Activated T-cell treated with anti-CD3 and anti-CD28 coated beads, Interleukin-2, amount 50 U/mL, for 1 hour (primary cell): ENCODE measurements around the gene USP40.

Source experiments
- DNase-seq: peaks from one replicate; pipeline ENCODE4 v3.0.0-alpha.2; 2020

The USP40 gene

GRCh38 chr2:233471291-233472035 is 95.1 kb downstream of the USP40 start:
- DNase-seq, result peak; percentile 11

- peak; percentile 4 for DNase-seq
Measured at GRCh38 chr2:233470839-233471238, 95.7 kb downstream of the USP40 start.

- DNase-seq, result peak; percentile 10
Measured at GRCh38 chr2:233470011-233470687, 96.4 kb downstream of the USP40 start.

GRCh38 chr2:233469261-233470010 is 97.1 kb downstream of the USP40 start:
- peak; percentile 10 for DNase-seq

- peak; percentile 17 for DNase-seq
Measured at GRCh38 chr2:233468741-233469110, 97.9 kb downstream of the USP40 start.

GRCh38 chr2:233468047-233468740 is 98.4 kb downstream of the USP40 start:
- DNase-seq, result peak; percentile 14

GRCh38 chr2:233466991-233467603 is 99.5 kb downstream of the USP40 start:
- no peak for DNase-seq

- no peak for DNase-seq
Measured at GRCh38 chr2:233464531-233465240, 101.9 kb downstream of the USP40 start.

- no peak for DNase-seq
Measured at GRCh38 chr2:233464056-233464455, 102.5 kb downstream of the USP40 start.

- no peak for DNase-seq
Measured at GRCh38 chr2:233463586-233463985, 103.0 kb downstream of the USP40 start.

- DNase-seq, result no peak
Measured at GRCh38 chr2:233462826-233463470, 103.6 kb downstream of the USP40 start.

GRCh38 chr2:233462202-233462785 is 104.3 kb downstream of the USP40 start:
- DNase-seq, result no peak

- no peak for DNase-seq
Measured at GRCh38 chr2:233461481-233461891, 105.1 kb downstream of the USP40 start.

GRCh38 chr2:233460726-233461441 is 105.7 kb downstream of the USP40 start:
- no peak for DNase-seq

GRCh38 chr2:233459426-233459825 is 107.2 kb downstream of the USP40 start:
- no peak for DNase-seq

GRCh38 chr2:233458826-233459225 is 107.8 kb downstream of the USP40 start:
- DNase-seq, result no peak

- DNase-seq, result no peak
Measured at GRCh38 chr2:233458031-233458610, 108.5 kb downstream of the USP40 start.

GRCh38 chr2:233457356-233457755 is 109.2 kb downstream of the USP40 start:
- DNase-seq, result no peak

- DNase-seq, result no peak
Measured at GRCh38 chr2:233456934-233457333, 109.6 kb downstream of the USP40 start.

GRCh38 chr2:233456111-233456510 is 110.5 kb downstream of the USP40 start:
- DNase-seq, result no peak
